K562 (cell line): ENCODE data around the gene ICA1L. TPM values are rescaled to one million over a fixed set of nuclear protein-coding genes. Genes with fewer than 3 reads are reported as not detected.
A peak's percentile ranks its signal among the peaks of the same experiment; 100 is the strongest.

Experiments
- ATAC-seq: fragments of 200-7000 bp; cut with Tn5 transposase; 3 replicates; pipeline ENCODE4 v1.9.1; 2020; ENCODE audit warnings: moderate library complexity
- BruUV-seq: library from RNA; stranded (reverse); fragments of 400-500 nt; replicated peaks from 2 replicates; lab custom pipeline; 2021; lab: Mats Ljungman, UMichigan
- CTCF ChIA-PET: fragments of 300-600 bp; formaldehyde crosslinking; extraction: SDS; loops from one replicate; lab custom pipeline; 2021; ENCODE audit warnings: low intra/inter-chr PET ratio; lab: Yijun Ruan, JAX
- POLR2A ChIA-PET: fragments of 300-600, 350-650 bp; sonication (Branson Sonifier 250); formaldehyde crosslinking; extraction: SDS; loops from one replicate; lab custom pipeline; 2021; ENCODE audit warnings: antibody characterized with exemption, inconsistent platforms; lab: Yijun Ruan, JAX
- DNase-seq, 4 experiments: peaks; one replicate each; pipeline versions ENCODE4 v3.0.0 to v3.0.0-alpha.2; 2011 to 2018; ENCODE audit warnings: low spot score in 3 of 4, mixed read lengths in 3 of 4; ENCODE audit errors: extremely low read depth in 1 of 4
- FAIRE-seq: peaks from 2 replicates; lab custom pipeline; 2011; peaks lifted over from hg19 to GRCh38; lab: Jason Lieb, UNC
- H2AFZ ChIP-seq: 2 replicates; pipeline ENCODE4 v1.6.0; 2011; ENCODE audit warnings: low read depth, low read length, control low read depth, inconsistent platforms
- H3K27ac ChIP-seq: fragments of 200-600 bp; 3 replicates; pipeline ENCODE4 v1.8.0; 2011; ENCODE audit warnings: low read depth, mild to moderate bottlenecking, control low read depth, inconsistent platforms, low read length, moderate library complexity, mixed read lengths; ENCODE audit errors: extremely low read depth
- H3K27me3 ChIP-seq, 2 experiments: fragments of 300-600 bp in 1 of 2; 2 replicates in 1 of 2; 3 replicates in 1 of 2; pipeline versions ENCODE4 v1.6.0 to v1.8.0; 2011; ENCODE audit warnings: inconsistent platforms in 2 of 2, low read length in 2 of 2, mild to moderate bottlenecking in 1 of 2, mixed read lengths in 1 of 2, moderate library complexity in 1 of 2; ENCODE audit not compliant: control insufficient read depth in 2 of 2, insufficient read depth in 2 of 2
- H3K36me3 ChIP-seq: fragments of 300-600 bp; 3 replicates; pipeline ENCODE4 v1.8.0; 2011; ENCODE audit warnings: mild to moderate bottlenecking, low read length, inconsistent platforms; ENCODE audit not compliant: control insufficient read depth, insufficient read depth
- H3K4me1 ChIP-seq, 2 experiments: fragments of 200-600 bp in 1 of 2; replicated peaks in 1 of 2; 2 replicates in 1 of 2; 3 replicates in 1 of 2; pipeline versions ENCODE4 v1.5.1 to v1.8.0; 2011; ENCODE audit warnings: inconsistent platforms in 2 of 2, low read length in 2 of 2, mild to moderate bottlenecking in 1 of 2, mixed read lengths in 1 of 2, moderate library complexity in 1 of 2; ENCODE audit not compliant: control insufficient read depth in 2 of 2, insufficient read depth in 2 of 2
- H3K4me2 ChIP-seq: 2 replicates; pipeline ENCODE4 v1.6.1; 2011; ENCODE audit warnings: low read length, control low read depth, inconsistent platforms, mixed read lengths; ENCODE audit not compliant: insufficient read depth
- H3K4me3 ChIP-seq: fragments of 200-600 bp; sonication (generic), shearing (Covaris generic); 2 replicates; pipeline ENCODE4 v1.5.1; 2016; ENCODE audit warnings: control low read depth, inconsistent platforms
- H3K79me2 ChIP-seq: fragments of 200-600 bp; 3 replicates; pipeline ENCODE4 v1.8.0; 2011; ENCODE audit warnings: low read length, inconsistent platforms; ENCODE audit not compliant: control insufficient read depth, insufficient read depth
- H3K9ac ChIP-seq, 2 experiments: 2 replicates each; pipeline versions ENCODE4 v1.6.0 to v1.6.1; 2011; ENCODE audit warnings: low read depth in 2 of 2, low read length in 2 of 2, control low read depth in 1 of 2, inconsistent platforms in 1 of 2, mild to moderate bottlenecking in 1 of 2, mixed read lengths in 1 of 2; ENCODE audit not compliant: insufficient read depth in 1 of 2
- H3K9me1 ChIP-seq: one replicate; pipeline ENCODE4 v1.6.0; 2011; ENCODE audit warnings: inconsistent platforms, mild to moderate bottlenecking, low read length, moderate library complexity; ENCODE audit not compliant: control insufficient read depth, insufficient read depth
- H3K9me3 ChIP-seq: replicated peaks from 2 replicates; pipeline ENCODE4 v1.5.1; 2011; ENCODE audit warnings: low read depth, low read length, inconsistent platforms; ENCODE audit not compliant: control insufficient read depth, insufficient read depth
- H4K20me1 ChIP-seq: replicated peaks from 2 replicates; pipeline ENCODE4 v1.6.1; 2011; ENCODE audit warnings: low read length, inconsistent platforms, mixed read lengths; ENCODE audit not compliant: control insufficient read depth, insufficient read depth
- IFI16 ChIP-seq: fragments of 250-450 bp; sonication (Bioruptor Pico); IDR thresholded peaks from 2 replicates; pipeline ENCODE4 v2.1.2; 2022; ENCODE audit warnings: mild to moderate bottlenecking, inconsistent platforms
- JUND ChIP-seq, 2 experiments: IDR thresholded peaks; 2 replicates in 1 of 2; 3 replicates in 1 of 2; pipeline ENCODE4 v1.6.1; 2011; ENCODE audit warnings: borderline replicate concordance in 2 of 2, low read depth in 2 of 2, low read length in 2 of 2, improper control_type of control experiment in 1 of 2, missing biosample characterization in 1 of 2, missing genetic modification characterization in 1 of 2, missing genetic modification reagents in 1 of 2
- NKRF ChIP-seq: fragments of 450-650 bp; IDR thresholded peaks from 2 replicates; pipeline ENCODE4 v1.6.1; 2016; ENCODE audit warnings: borderline replicate concordance
- NR4A1 ChIP-seq, 2 experiments: fragments of 250-450 bp in 1 of 2; fragments of 450-650 bp in 1 of 2; sonication (Bioruptor Pico) in 1 of 2; IDR thresholded peaks; 2 replicates each; pipeline versions ENCODE4 v1.4.0 to v1.6.1; 2016 to 2020; ENCODE audit warnings: mild to moderate bottlenecking in 2 of 2, missing compliant biosample characterization in 1 of 2, missing genetic modification characterization in 1 of 2, moderate library complexity in 1 of 2
- RBM22 ChIP-seq: fragments of 200-400 bp; formaldehyde crosslinking; IDR thresholded peaks from 2 replicates; pipeline ENCODE4 v1.6.1; 2018; ENCODE audit warnings: low read length, low read depth; ENCODE audit not compliant: poor library complexity, severe bottlenecking
- SIN3A ChIP-seq, 2 experiments: fragments of 150-350 bp in 1 of 2; IDR thresholded peaks; 2 replicates each; pipeline ENCODE4 v1.6.1; 2011 to 2016; ENCODE audit warnings: borderline replicate concordance in 2 of 2, low read depth in 2 of 2, low read length in 2 of 2, mild to moderate bottlenecking in 2 of 2, moderate library complexity in 2 of 2; ENCODE audit not compliant: control insufficient read depth in 1 of 2
- SNRNP70 ChIP-seq: fragments of 200-400 bp; formaldehyde crosslinking; optimal IDR thresholded peaks from 2 replicates; pipeline ENCODE3; 2017; ENCODE audit warnings: low read depth, low read length
- ZBTB5 ChIP-seq: fragments of 450-650 bp; IDR thresholded peaks from 2 replicates; pipeline ENCODE4 v1.6.1; 2017; ENCODE audit warnings: antibody characterized with exemption
- ZBTB9 ChIP-seq: fragments of 450-650 bp; formaldehyde crosslinking; IDR thresholded peaks from 2 replicates; pipeline ENCODE4 v1.4.0; 2020; ENCODE audit warnings: mild to moderate bottlenecking, moderate library complexity
- ZKSCAN1 ChIP-seq: fragments of 150-350 bp; IDR thresholded peaks from 2 replicates; pipeline ENCODE4 v1.6.1; 2016; ENCODE audit warnings: low read depth, low read length
- ZNF431 ChIP-seq: sonication (generic); formaldehyde crosslinking; IDR thresholded peaks from 2 replicates; pipeline ENCODE4 v1.8.0; 2022; ENCODE audit warnings: mild to moderate bottlenecking, missing genetic modification reagents
- WGBS: fragments of 100-300 bp; shearing (Covaris generic); methylation state at CpG from one replicate; pipeline ENCODE4 v1.1.6; 2016; ENCODE audit warnings: low coverage, mixed read lengths; ENCODE audit not compliant: insufficient coverage; ENCODE audit errors: missing lambda C conversion rate; 5-methylcytosine and 5-hydroxymethylcytosine counted together
- in situ Hi-C: fragments of 300-500 bp; cut with MboI; formaldehyde crosslinking; loops from 4 replicates; pipeline ENCODE4 v1.15.0; 2018; ENCODE audit warnings: inconsistent platforms, mixed read lengths
- intact Hi-C: fragments of 100-400 bp; cut with micrococcal nuclease; formaldehyde crosslinking; loops from 2 replicates; pipeline ENCODE4 v1.14.2; 2022
- polyA plus RNA-seq, 8 experiments: library from polyadenylated mRNA; depleted of rRNA in 4 of 8; stranded (reverse) in 5 of 8; unstranded in 3 of 8; fragments of >200 nt; fragmentation: Nextera tagmentation in 2 of 8; fragmentation: Illumina TruSeq in 1 of 8; extraction: Ambion mirVana in 2 of 8; extraction: Trizol in 1 of 8; gene quantifications; 2 replicates each; pipeline versions ENCODE4 v1.2.1 to v1.2.3, GENCODE V29; 2011 to 2014; ENCODE audit warnings: inconsistent platforms in 1 of 8, missing spikeins in 1 of 8
- total RNA-seq, 7 experiments: library from RNA; depleted of rRNA in 6 of 7; stranded (reverse); fragments of >200 nt in 6 of 7; fragmentation: Illumina TruSeq in 2 of 7; extraction: Trizol in 2 of 7; gene quantifications; 2 replicates each; pipeline versions ENCODE4 v1.2.1 to v1.2.3, GENCODE V29; 2011 to 2021; ENCODE audit warnings: low replicate concordance in 1 of 7

ICA1L gene
- total and polyA plus RNA-seq, 9 of the 15 experiments (the other 6 are each of a cell fraction or from before 2014, with no cell fraction given): 0.57 to 1.7 (median 1.1) TPM

GRCh38 chr2:202871300-202872141, at the start of gene ICA1L (continued):
- TF ChIP-seq NR4A1 (CRISPR knock-in tag; IDR thresholded peaks at IDR 0.05) (no peak), NR4A1 (tag; IDR thresholded peaks at IDR 0.05) (no peak), RBM22 (peak; percentile 71)
- TF ChIP-seq, all 486 proteins: peak for 56

GRCh38 chr2:202918860-202919259, 47.3 kb upstream of the ICA1L start:
- Histone ChIP-seq H2AFZ (0 out of 2 replicates have a peak overlapping the region, but pooled peaks have one; percentile 12), H3K9ac (no peak overlapping the region), H3K36me3 (no peaks in the 10 kb centered on the region), H3K9me3 (no peaks in the 10 kb centered on the region), H3K4me2 (no peak overlapping the region), H3K27me3 (no peaks in the 10 kb centered on the region), H3K27ac (no peak overlapping the region), H3K4me1 (peaks cover 0 to 7% of the 10 kb centered on the region in 2 experiments; a peak in 1 of 5 replicates), H4K20me1 (no peaks in the 10 kb centered on the region), H3K79me2 (no peaks in the 10 kb centered on the region), H3K4me3 (no peak overlapping the region), H3K9me1 (no peaks in the 10 kb centered on the region)
- no TSS peak for BruUV-seq
- in situ Hi-C loops: no loop called here
- ChIA-PET POLR2A (no interaction called here), CTCF (no interaction called here)
- 27% methylated on average over 1 of the region's 1 CpG for WGBS
- ATAC-seq (no peak), FAIRE-seq (no peak), DNase-seq (no peak)
- intact Hi-C loops: no loop called here
- TF ChIP-seq ZKSCAN1 (no peak), ZBTB5 (no peak), NKRF (no peak), ZNF431 (no peak), SNRNP70 (no peak), IFI16 (no peak), ZBTB9 (no peak), SIN3A (IDR thresholded peaks at IDR 0.05; ENCODE audit: borderline replicate concordance in 2 of 2, control insufficient read depth in 1 of 2, low read depth in 2 of 2, low read length in 2 of 2) (no peak), JUND (IDR thresholded peaks at IDR 0.05; ENCODE audit: borderline replicate concordance, low read depth, low read length) (no peak), JUND (tag; IDR thresholded peaks at IDR 0.05; ENCODE audit: borderline replicate concordance, low read depth, low read length) (no peak)
